Glutamatergic neuron (in vitro differentiated cells): ENCODE measurements around the gene CASP8AP2. TPM values are rescaled to one million over a fixed set of nuclear protein-coding genes. Genes with fewer than 3 reads are reported as not detected.

Source experiments
- DNase-seq: peaks from one replicate; pipeline ENCODE4 v3.0.0; 2022
- H3K27ac Mint-ChIP-seq: one replicate; pipeline ENCODE4 v1.8.0; 2020; ENCODE audit warnings: mild to moderate bottlenecking, mixed read lengths, inconsistent platforms; ENCODE audit not compliant: unreplicated experiment
- H3K27me3 Mint-ChIP-seq: one replicate; pipeline ENCODE4 v1.8.0; 2020; ENCODE audit warnings: mild to moderate bottlenecking, moderate library complexity, mixed read lengths, inconsistent platforms; ENCODE audit not compliant: unreplicated experiment
- H3K36me3 Mint-ChIP-seq: one replicate; pipeline ENCODE4 v1.8.0; 2020; ENCODE audit warnings: mild to moderate bottlenecking, mixed read lengths, inconsistent platforms; ENCODE audit not compliant: unreplicated experiment
- H3K4me1 Mint-ChIP-seq: one replicate; pipeline ENCODE4 v1.8.0; 2020; ENCODE audit warnings: mild to moderate bottlenecking, low read depth, mixed read lengths, inconsistent platforms; ENCODE audit not compliant: unreplicated experiment
- H3K4me3 Mint-ChIP-seq: one replicate; pipeline ENCODE4 v1.8.0; 2020; ENCODE audit warnings: mild to moderate bottlenecking, mixed read lengths, inconsistent platforms; ENCODE audit not compliant: unreplicated experiment
- H3K9me3 Mint-ChIP-seq: one replicate; pipeline ENCODE4 v1.8.0; 2020; ENCODE audit warnings: mild to moderate bottlenecking, moderate library complexity, mixed read lengths, inconsistent platforms; ENCODE audit not compliant: unreplicated experiment
- total RNA-seq: library from RNA; stranded (reverse); fragmentation: NEBNext Ultra II Directional; extraction: Animal tissue kit (Norgen Biotek cat#: 25700); gene quantifications from one replicate; pipeline ENCODE4 v1.2.1, GENCODE V29; 2021; ENCODE audit not compliant: unreplicated experiment
- TF ChIP-seq, protein P1 (sequence below): fragments of 200-600 bp; sonication (generic); IDR thresholded peaks from one replicate; pipeline ENCODE4 v1.5.0; 2021; ENCODE audit not compliant: partially characterized antibody, unreplicated experiment

CASP8AP2 gene
- total RNA-seq, 1 donor from 2014 or later: 20.3 TPM

DNA sequence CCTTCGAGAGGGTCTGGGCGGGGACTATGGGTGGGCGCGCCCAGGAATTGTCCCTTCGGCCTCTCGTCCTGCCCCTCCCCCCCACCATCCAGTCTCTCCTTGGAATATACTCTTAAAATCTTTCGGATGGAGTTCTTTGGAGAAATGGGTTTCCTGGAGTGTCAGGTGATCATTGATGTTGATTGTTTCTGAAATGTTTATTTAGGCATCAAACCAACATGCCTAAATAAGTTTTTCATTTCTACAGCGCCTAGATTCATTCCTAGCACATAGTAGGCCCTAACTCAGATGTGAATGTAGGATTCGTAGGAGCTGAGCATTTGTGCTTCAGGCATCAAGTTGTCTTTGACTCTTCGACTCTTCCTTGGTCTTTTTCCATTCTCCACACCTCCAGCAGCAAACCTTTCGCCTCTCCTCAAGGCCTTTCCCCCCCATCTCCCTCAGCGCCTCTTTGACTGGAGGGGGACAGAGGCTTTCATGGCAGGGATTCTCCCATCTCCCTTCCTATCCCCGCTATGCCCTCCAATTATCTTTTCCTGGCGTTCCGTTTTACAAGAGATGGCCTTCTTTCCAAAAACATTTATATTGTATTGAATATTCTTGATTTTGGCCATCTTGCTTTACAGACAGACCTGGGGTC is 610 bp downstream of the CASP8AP2 start:
- no peaks in the 10 kb centered on the region for H3K9me3 Mint-ChIP-seq
- H3K4me1 Mint-ChIP-seq: peaks cover 4% of the 10 kb centered on the region
- TF ChIP-seq, protein P1, sequence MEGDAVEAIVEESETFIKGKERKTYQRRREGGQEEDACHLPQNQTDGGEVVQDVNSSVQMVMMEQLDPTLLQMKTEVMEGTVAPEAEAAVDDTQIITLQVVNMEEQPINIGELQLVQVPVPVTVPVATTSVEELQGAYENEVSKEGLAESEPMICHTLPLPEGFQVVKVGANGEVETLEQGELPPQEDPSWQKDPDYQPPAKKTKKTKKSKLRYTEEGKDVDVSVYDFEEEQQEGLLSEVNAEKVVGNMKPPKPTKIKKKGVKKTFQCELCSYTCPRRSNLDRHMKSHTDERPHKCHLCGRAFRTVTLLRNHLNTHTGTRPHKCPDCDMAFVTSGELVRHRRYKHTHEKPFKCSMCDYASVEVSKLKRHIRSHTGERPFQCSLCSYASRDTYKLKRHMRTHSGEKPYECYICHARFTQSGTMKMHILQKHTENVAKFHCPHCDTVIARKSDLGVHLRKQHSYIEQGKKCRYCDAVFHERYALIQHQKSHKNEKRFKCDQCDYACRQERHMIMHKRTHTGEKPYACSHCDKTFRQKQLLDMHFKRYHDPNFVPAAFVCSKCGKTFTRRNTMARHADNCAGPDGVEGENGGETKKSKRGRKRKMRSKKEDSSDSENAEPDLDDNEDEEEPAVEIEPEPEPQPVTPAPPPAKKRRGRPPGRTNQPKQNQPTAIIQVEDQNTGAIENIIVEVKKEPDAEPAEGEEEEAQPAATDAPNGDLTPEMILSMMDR: no peak
- no peaks in the 10 kb centered on the region for H3K36me3 Mint-ChIP-seq
- no peaks in the 10 kb centered on the region for H3K27me3 Mint-ChIP-seq
- H3K27ac Mint-ChIP-seq: peak overlapping the region; percentile 82
- peak overlapping the region; percentile 98 for H3K4me3 Mint-ChIP-seq
- no peak for DNase-seq

DNA sequence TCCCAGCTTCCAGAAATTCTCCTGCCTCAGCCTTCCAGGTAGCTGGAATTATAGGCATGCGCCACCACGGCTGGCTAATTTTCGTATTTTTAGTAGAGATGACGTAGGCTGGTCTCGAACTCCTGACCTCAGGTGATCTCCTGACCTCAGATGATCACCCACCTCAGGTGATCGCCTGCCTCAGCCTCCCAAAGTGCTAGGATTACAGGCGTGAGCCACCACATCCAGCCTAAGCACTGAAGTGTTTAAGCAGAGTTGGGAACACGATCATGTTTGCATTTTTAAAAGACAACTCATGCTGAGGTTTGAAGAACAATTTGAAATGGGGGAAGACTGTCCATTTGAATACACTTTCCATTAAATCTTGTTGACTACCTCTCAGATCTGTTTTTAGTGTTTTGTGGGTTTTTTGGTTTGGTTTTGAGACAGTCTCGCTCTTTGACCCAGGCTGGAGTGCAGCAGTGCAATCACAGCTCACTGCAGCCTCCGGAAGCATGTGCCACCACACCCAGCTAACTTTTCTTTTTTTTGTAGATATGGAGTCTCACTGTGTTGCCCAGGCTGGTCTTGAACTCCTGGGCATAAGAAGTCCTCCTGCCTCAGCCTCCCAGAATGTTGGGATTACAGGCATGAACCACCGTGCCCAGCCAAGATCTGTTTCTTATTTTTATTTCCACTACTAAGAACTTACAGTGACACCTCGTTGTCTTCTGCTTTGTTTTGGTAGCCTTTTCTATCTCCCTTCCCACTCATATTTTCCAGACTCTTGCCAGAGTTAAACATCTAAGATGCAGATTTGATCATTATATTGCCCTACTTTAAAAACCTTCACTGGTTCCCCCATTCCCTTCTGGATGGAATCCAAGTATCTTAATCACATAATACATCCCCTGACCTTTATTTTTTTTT is 5.5 kb downstream of the CASP8AP2 start:
- H3K4me3 Mint-ChIP-seq: no peak overlapping the region
- H3K9me3 Mint-ChIP-seq: peaks cover 2% of the 10 kb centered on the region
- H3K27me3 Mint-ChIP-seq: no peaks in the 10 kb centered on the region
- DNase-seq: no peak
- TF ChIP-seq, protein P1: no peak
- H3K27ac Mint-ChIP-seq: no peak overlapping the region
- H3K36me3 Mint-ChIP-seq: no peaks in the 10 kb centered on the region
- peaks cover 4% of the 10 kb centered on the region for H3K4me1 Mint-ChIP-seq

DNA sequence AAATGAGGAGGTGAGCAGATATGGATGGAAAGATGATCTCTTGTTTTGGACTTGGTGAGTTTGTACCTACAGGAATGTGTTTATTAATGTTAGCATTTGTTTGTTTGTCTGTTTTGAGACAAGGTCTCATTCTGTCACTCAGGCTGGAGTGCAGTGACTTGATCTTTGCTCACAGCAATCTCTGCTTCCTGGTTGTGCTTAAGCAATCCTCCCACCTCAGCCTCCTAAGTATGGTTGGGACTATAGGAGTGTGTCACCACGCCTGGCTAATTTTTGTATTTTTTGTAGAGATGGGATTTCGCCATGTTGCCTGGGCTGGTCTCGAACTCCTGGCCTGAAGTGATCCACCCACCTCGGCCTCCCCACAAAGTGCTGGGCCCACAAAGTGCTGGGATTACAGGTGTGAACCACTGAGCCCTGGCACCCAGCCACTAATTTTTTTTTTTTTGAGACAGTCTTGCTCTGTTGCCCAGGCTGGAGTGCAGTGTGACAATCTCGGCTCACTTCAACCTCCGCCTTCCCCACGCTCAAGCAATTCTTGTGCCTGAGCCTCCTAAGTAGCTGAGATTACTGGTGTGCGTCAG is 7.1 kb downstream of the CASP8AP2 start:
- Mint-ChIP-seq H3K36me3 (no peaks in the 10 kb centered on the region), H3K4me3 (no peak overlapping the region)

DNA sequence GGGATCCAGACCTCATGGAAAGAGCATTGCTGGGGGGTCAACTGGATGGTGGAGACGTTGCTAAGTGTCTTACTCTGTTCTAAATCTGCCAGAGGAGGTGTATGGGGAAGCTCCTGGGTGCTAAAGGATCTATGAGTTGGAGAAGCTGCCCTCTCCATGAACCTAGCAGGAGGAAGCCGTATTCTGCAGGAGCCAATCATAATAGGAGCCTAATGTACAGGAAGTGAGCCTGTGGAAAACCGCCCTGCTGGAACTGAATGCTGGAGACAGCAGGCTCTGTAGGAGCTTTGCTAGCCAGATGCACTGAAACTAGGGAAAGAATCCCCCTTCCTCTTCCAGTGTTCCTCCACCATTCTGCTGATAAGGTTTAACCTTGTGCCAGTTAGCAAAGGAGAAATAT is 10.9 kb downstream of the CASP8AP2 start:
- Mint-ChIP-seq H3K9me3 (peaks cover 2% of the 10 kb centered on the region), H3K27me3 (peaks cover 2% of the 10 kb centered on the region), H3K27ac (no peak overlapping the region), H3K36me3 (no peaks in the 10 kb centered on the region), H3K4me1 (no peaks in the 10 kb centered on the region), H3K4me3 (no peak overlapping the region)
- no peak for DNase-seq
- TF ChIP-seq, protein P1: no peak

More for the DNA sequence above, 7.1 kb downstream of the CASP8AP2 start:
- Mint-ChIP-seq H3K9me3 (peaks cover 2% of the 10 kb centered on the region), H3K27ac (peak overlapping the region; percentile 50), H3K27me3 (peaks cover 2% of the 10 kb centered on the region), H3K4me1 (no peaks in the 10 kb centered on the region)
- DNase-seq: no peak
- TF ChIP-seq, protein P1: no peak
